Thymus (tissue), 11 donors: Measurements from ENCODE around the gene PAQR9. TPM values are rescaled to one million over a fixed set of nuclear protein-coding genes. Genes with fewer than 3 reads are reported as not detected.
A peak's percentile ranks its signal among the peaks of the same experiment; 100 is the strongest.

Experiments used
- DNase-seq, 9 donors: peaks; one replicate each; pipeline ENCODE4 v3.0.0-alpha.2; 2013; ENCODE audit warnings: low spot score in 9 of 9, low read depth in 6 of 9, missing footprints in 1 of 9
- H3K27ac ChIP-seq, 2 donors: one replicate each; pipeline ENCODE4 v1.5.1; 2013; ENCODE audit warnings: control low read depth in 1 of 2, low read depth in 1 of 2, low read length in 1 of 2, mild to moderate bottlenecking in 1 of 2, moderate library complexity in 1 of 2
- H3K27me3 ChIP-seq, 2 donors: one replicate each; pipeline ENCODE4 v1.5.1; 2013; ENCODE audit warnings: low read length in 1 of 2; ENCODE audit not compliant: control insufficient read depth in 2 of 2, insufficient read depth in 1 of 2
- H3K36me3 ChIP-seq, 2 donors: one replicate each; pipeline ENCODE4 v1.5.1; 2013; ENCODE audit warnings: low read length in 1 of 2, mild to moderate bottlenecking in 1 of 2, moderate library complexity in 1 of 2; ENCODE audit not compliant: control insufficient read depth in 2 of 2, insufficient read depth in 2 of 2
- H3K4me1 ChIP-seq, 2 donors: one replicate each; pipeline ENCODE4 v1.5.1; 2013; ENCODE audit warnings: low read length in 2 of 2; ENCODE audit not compliant: control insufficient read depth in 2 of 2, insufficient read depth in 2 of 2
- H3K4me3 ChIP-seq, 2 donors: one replicate each; pipeline ENCODE4 v1.5.1; 2013; ENCODE audit warnings: low read length in 2 of 2, control low read depth in 1 of 2, mild to moderate bottlenecking in 1 of 2
- H3K9me3 ChIP-seq, 2 donors: one replicate each; pipeline ENCODE4 v1.5.1; 2013; ENCODE audit warnings: low read length in 1 of 2, mild to moderate bottlenecking in 1 of 2; ENCODE audit not compliant: control insufficient read depth in 2 of 2, insufficient read depth in 1 of 2
- WGBS: extraction: QIAGEN DNeasy Blood & Tissue Kit; methylation state at CpG from one replicate; pipeline ENCODE4 v1.1.7; 2013; 5-methylcytosine and 5-hydroxymethylcytosine counted together
- polyA plus RNA-seq: library from polyadenylated mRNA; stranded (reverse); fragments of 200-250 nt; gene quantifications from one replicate; pipeline ENCODE4 v1.2.3, GENCODE V29; 2013
- total RNA-seq: library from RNA; stranded (reverse); fragments of 120-200 nt; gene quantifications from one replicate; pipeline ENCODE4 v1.2.4, GENCODE V29; 2013
- donor health status: healthy.

PAQR9 gene
- total and polyA plus RNA-seq, 2 donors, result 0.02 to 0.05 TPM

DNA sequence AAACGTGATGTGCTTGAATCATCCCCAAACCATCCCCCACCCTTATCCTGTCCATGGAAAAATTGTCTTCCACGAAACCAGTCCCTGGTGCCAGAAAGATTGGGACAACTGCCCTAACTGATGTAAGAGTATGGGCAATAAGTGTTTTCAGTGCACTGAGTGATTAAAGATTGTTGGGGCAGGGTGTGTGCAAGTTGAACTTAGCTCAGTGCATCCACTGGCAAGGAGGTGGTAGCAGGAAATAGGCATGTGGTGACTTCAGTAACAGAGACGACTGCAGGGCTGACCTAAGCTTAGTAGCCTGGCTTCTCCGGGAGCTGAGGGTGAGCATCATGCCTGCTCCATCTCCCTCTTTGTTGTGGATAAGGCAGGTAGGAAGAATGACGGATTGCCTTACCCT, 27.5 kb downstream of the PAQR9 start:
- WGBS, result 92% methylated on average over 5 of the region's 5 CpGs
- DNase-seq, result no peak
- H3K9me3 ChIP-seq, result no peaks in the 10 kb centered on the region
- peaks cover 0 to 2% of the 10 kb centered on the region in 2 donors for H3K27me3 ChIP-seq
- H3K4me1 ChIP-seq, result no peaks in the 10 kb centered on the region
- no peak overlapping the region for H3K4me3 ChIP-seq
- no peak overlapping the region for H3K27ac ChIP-seq
- H3K36me3 ChIP-seq, result no peaks in the 10 kb centered on the region

DNA sequence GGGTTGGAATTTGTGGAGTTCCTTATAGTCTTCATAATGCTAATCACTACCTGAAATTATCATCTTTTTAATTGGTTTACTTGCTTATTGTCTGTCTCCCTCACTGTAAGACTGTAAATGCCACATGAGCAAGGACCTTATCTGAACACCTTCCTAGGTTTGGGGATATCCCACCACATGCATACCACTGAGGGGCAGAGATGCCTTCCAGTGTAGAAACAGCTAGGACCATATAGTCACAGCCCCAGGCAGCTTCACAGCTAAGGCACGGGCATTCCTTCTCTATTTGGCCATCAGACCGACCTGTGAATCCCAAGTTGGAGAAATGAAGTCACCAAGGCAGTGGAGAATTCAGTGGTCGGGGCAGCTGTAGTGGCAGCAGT, 28.6 kb downstream of the PAQR9 start:
- H3K27ac ChIP-seq, result no peak overlapping the region
- DNase-seq, result no peak
- peaks cover 0 to 2% of the 10 kb centered on the region in 2 donors for H3K27me3 ChIP-seq
- WGBS, result 97% methylated on average over 3 of the region's 3 CpGs
- no peaks in the 10 kb centered on the region for H3K4me1 ChIP-seq
- H3K4me3 ChIP-seq, result no peak overlapping the region
- H3K9me3 ChIP-seq, result no peaks in the 10 kb centered on the region
- H3K36me3 ChIP-seq, result no peaks in the 10 kb centered on the region

DNA sequence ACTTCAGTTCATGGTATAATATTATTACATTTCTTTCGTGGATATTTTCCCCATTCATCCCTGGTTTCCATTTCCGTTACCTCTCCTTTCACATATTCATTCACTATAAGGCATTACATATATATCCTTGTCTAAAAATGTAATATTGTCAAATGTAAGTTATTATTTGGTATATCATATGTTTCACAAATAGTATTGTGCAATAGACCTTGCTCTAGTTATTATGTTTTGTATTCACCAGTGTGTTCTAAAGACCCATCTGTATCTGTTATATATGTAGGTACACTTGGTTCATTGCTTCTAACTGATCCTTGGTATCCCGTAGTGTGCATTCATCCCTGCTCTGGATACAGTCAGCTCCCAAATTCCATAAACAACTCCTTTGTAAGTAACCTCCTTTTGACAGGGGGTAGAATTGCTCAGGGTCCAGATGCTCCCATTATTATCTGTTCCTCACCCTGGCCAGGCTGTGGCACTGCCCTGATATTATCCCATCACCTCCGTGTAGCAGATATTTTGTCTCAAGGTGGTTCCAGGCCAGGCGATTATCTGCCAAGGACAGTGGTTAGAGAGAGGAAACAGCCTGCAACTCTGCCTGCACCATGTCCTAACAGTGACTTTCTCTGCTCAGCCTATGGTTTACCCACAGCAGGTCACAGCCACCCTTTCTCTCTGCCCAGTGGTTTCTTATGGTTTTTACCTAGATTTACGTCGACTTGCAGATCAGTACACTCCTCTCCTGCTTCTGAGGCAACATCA, 29.2 kb downstream of the PAQR9 start:
- H3K4me1 ChIP-seq, result no peaks in the 10 kb centered on the region
- H3K4me3 ChIP-seq, result no peak overlapping the region
- peaks cover 0 to 2% of the 10 kb centered on the region in 2 donors for H3K27me3 ChIP-seq
- no peaks in the 10 kb centered on the region for H3K36me3 ChIP-seq
- H3K27ac ChIP-seq, result no peak overlapping the region
- 88% methylated on average over 7 of the region's 7 CpGs for WGBS
- H3K9me3 ChIP-seq, result no peaks in the 10 kb centered on the region
- DNase-seq, result no peak

DNA sequence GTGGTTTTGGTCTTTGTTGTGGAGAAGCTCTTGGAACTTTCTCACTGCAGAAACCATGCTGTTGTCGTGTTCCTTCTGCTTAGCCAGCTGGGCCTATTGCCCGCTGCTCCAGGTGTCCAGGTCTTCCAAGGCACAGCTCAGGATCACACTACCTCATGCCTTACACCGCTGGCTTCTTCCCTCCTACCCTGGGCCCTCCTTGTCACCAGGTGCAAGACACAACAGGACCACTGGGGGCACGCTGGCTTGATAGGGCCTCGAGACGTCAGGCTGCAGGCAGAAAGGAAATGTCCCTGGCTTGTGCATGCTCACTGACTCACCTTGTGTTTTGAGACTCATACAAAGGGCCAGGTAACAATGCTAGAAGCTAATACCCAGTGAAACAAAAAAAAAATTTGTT, 32.3 kb downstream of the PAQR9 start:
- H3K9me3 ChIP-seq, result no peaks in the 10 kb centered on the region
- H3K36me3 ChIP-seq, result no peaks in the 10 kb centered on the region
- H3K4me3 ChIP-seq, result no peak overlapping the region
- H3K4me1 ChIP-seq, result no peaks in the 10 kb centered on the region
- H3K27ac ChIP-seq, result no peak overlapping the region
- peak in 3 of 9 donors; percentile 4 to 29 (median 15) for DNase-seq
- WGBS, result 81% methylated on average over 6 of the region's 6 CpGs
- peaks cover 0 to 2% of the 10 kb centered on the region in 2 donors for H3K27me3 ChIP-seq

DNA sequence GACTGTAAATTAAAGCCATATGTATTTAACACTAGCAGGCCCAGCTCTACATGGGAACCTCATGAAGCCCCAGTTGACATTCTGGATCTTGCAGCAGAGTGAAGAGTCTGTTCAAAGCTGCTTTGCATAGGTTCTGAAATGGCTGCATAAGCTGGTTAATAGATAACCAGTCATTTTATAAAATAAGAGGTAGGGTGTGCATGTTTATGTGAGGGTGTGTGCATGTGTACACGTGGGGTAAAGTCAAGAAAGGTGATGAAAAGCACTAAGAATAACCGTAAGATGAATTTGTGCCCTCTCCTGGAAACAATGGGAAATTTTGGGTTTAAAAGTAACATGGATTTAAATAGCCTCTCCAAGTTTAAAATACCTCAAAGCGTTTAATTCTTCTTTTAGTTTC, 33.0 kb downstream of the PAQR9 start:
- no peaks in the 10 kb centered on the region for H3K27me3 ChIP-seq
- H3K9me3 ChIP-seq, result no peaks in the 10 kb centered on the region
- 94% methylated on average over 3 of the region's 3 CpGs for WGBS
- H3K4me3 ChIP-seq, result no peak overlapping the region
- no peak overlapping the region for H3K27ac ChIP-seq
- H3K36me3 ChIP-seq, result no peaks in the 10 kb centered on the region
- H3K4me1 ChIP-seq, result no peaks in the 10 kb centered on the region
- no peak for DNase-seq

DNA sequence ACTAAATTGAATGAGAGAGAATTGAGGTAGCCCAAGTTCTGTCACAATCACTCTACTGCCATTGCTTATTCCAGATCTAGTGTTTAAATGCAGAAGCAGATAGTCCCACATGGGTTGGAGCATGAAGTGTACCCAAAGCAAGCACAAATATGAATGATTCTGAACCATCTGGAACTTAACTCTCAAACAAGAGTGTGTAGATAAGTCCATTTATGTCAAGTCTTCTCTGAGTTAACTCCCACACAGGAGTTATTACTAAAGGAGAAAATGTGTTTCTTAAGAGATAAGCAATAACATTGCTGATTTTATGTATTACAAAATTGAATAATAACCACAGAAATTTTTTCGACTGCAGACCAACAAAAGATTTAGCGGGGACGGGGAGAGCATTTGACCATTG, 33.6 kb downstream of the PAQR9 start:
- no peaks in the 10 kb centered on the region for H3K4me1 ChIP-seq
- no peak overlapping the region for H3K27ac ChIP-seq
- DNase-seq, result no peak
- H3K4me3 ChIP-seq, result no peak overlapping the region
- no peaks in the 10 kb centered on the region for H3K27me3 ChIP-seq
- H3K36me3 ChIP-seq, result no peaks in the 10 kb centered on the region
- H3K9me3 ChIP-seq, result no peaks in the 10 kb centered on the region
- WGBS, result 65% methylated on average over 3 of the region's 3 CpGs

DNA sequence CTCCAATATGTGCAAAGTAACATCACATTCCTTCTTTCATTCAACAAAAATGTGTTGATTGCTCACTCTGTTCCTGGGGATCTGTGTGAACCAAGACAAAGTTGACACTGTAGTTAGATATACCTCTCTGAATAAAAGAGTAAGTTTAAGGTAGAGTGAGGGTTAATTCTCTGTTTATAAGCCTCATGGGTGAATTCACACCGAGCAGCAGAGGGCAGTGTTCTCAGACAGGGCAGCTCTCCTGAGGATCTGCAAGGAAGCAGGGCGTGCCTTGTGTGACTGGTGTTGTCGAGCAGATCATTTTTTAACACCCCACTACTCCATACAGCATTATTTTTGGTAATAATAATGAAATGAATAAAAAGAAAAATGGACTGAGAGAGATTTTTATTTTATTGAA, 34.4 kb downstream of the PAQR9 start:
- peak in 5 of 9 donors; percentile 7 to 40 (median 17) for DNase-seq
- H3K4me3 ChIP-seq, result no peak overlapping the region
- WGBS, result 36% methylated on average over 3 of the region's 3 CpGs
- no peaks in the 10 kb centered on the region for H3K4me1 ChIP-seq
- no peaks in the 10 kb centered on the region for H3K9me3 ChIP-seq
- H3K27ac ChIP-seq, result no peak overlapping the region
- H3K27me3 ChIP-seq, result no peaks in the 10 kb centered on the region
- H3K36me3 ChIP-seq, result no peaks in the 10 kb centered on the region

DNA sequence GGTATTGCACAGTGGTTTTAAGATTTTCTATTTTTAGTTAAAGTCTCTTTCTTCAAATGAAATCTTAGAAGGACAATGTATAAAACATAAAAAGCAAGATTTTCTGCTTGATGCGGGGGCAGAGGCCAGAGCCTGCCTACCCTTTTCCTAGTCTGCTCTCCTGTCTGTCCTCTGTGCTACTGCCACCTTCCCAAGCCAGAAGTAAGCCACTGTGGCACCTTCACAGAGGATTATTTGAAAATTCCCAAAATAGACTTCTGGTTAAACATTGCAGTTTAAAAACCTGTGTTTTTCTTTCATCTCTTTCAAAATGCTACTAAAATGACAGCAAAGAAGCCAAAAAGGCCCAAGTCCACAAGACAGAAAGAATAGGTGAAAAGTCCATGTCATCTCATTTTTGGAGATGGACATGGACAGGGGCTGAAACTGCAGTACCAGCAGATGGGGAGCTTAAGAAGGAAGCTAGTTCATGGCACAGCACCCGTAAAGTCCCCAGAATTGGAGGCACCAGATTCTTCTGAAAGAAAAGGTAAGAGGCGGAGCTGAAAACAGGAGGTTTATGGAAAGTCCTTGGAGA, 37.0 kb downstream of the PAQR9 start:
- Histone ChIP-seq H3K4me3 (no peak overlapping the region), H3K27ac (no peak overlapping the region), H3K27me3 (no peaks in the 10 kb centered on the region), H3K36me3 (no peaks in the 10 kb centered on the region), H3K4me1 (no peaks in the 10 kb centered on the region), H3K9me3 (no peaks in the 10 kb centered on the region)
- no peak for DNase-seq
- 96% methylated on average over 3 of the region's 3 CpGs for WGBS

DNA sequence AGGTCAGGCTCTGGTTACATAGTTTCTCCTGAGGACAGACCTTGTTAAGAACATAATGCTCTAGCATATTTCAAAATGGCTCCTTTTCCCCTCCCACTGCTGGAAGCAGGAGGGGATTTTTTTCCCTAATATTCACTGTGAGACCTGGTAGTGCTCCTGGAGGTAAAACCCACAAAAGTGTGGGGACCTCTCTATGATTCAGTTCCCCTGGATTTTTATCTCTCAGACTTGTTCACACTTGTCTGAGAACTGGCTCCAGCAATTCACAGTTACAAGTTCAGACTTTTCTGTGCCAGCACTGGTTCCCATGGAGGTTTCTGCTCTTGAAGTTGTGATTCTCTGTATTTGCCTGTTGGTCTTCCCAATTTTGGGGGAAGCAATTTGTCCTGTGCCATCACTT, 38.3 kb downstream of the PAQR9 start:
- Histone ChIP-seq H3K27ac (no peak overlapping the region), H3K27me3 (no peaks in the 10 kb centered on the region), H3K4me3 (no peak overlapping the region), H3K36me3 (no peaks in the 10 kb centered on the region), H3K9me3 (no peaks in the 10 kb centered on the region), H3K4me1 (no peaks in the 10 kb centered on the region)
- DNase-seq, result no peak
